ENCODE results near the gene MGAT5. TPM values are rescaled to one million over a fixed set of nuclear protein-coding genes. Genes with fewer than 3 reads are reported as not detected.

Gene MGAT5
- total and polyA plus RNA-seq, 2 donors from 2014 or later: 14.3 to 40.9 TPM

DNA sequence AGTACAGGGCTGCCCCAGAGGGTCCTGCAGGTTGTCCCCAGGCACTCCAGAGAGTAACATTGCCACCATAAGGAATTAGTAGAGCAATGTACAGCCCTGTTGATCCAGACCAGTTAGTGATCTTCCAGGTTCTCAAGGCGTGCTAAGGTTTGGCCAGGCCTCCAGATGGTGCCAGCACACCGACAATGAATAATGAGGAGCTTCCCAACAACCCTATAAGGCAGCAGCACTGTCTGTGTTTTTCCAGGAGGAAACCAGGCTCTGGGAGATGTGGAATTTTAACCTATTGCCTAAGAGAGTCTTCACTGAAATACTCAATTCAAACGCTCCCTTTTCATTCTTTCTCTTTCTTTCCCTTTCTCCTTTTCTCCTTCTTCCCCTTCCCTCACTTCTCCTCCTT lies 122.1 kb downstream of the MGAT5 start:
- Histone ChIP-seq H3K4me1 (ENCODE audit: control insufficient read depth in 2 of 3, insufficient read depth in 2 of 3, low read depth in 1 of 3, low read length in 3 of 3) (no peaks in the 10 kb centered on the region), H3K27ac (ENCODE audit: low read depth in 2 of 2, low read length in 2 of 2) (no peak overlapping the region), H3K4me3 (ENCODE audit: low read length in 3 of 3) (no peak overlapping the region), H3K36me3 (ENCODE audit: control insufficient read depth in 2 of 3, insufficient read depth in 3 of 3, low read length in 3 of 3) (no peaks in the 10 kb centered on the region), H3K27me3 (ENCODE audit: control insufficient read depth, insufficient read depth, low read length) (no peaks in the 10 kb centered on the region), H3K9me3 (ENCODE audit: control insufficient read depth in 2 of 3, insufficient read depth in 1 of 3, low read length in 3 of 3) (no peaks in the 10 kb centered on the region), H3K9ac (ENCODE audit: low read length in 3 of 3) (no peak overlapping the region)
- no peak for FAIRE-seq
- intact Hi-C loops (cut with DNase I): no loop called here
- TF ChIP-seq, protein P1, sequence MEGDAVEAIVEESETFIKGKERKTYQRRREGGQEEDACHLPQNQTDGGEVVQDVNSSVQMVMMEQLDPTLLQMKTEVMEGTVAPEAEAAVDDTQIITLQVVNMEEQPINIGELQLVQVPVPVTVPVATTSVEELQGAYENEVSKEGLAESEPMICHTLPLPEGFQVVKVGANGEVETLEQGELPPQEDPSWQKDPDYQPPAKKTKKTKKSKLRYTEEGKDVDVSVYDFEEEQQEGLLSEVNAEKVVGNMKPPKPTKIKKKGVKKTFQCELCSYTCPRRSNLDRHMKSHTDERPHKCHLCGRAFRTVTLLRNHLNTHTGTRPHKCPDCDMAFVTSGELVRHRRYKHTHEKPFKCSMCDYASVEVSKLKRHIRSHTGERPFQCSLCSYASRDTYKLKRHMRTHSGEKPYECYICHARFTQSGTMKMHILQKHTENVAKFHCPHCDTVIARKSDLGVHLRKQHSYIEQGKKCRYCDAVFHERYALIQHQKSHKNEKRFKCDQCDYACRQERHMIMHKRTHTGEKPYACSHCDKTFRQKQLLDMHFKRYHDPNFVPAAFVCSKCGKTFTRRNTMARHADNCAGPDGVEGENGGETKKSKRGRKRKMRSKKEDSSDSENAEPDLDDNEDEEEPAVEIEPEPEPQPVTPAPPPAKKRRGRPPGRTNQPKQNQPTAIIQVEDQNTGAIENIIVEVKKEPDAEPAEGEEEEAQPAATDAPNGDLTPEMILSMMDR (IDR thresholded peaks at IDR 0.05; ENCODE audit: borderline replicate concordance, extremely low read depth, insufficient read depth): peak; percentile 15
- peak in 3 of 5 donors; percentile 49 to 60 (median 54) for DNase-seq

DNA sequence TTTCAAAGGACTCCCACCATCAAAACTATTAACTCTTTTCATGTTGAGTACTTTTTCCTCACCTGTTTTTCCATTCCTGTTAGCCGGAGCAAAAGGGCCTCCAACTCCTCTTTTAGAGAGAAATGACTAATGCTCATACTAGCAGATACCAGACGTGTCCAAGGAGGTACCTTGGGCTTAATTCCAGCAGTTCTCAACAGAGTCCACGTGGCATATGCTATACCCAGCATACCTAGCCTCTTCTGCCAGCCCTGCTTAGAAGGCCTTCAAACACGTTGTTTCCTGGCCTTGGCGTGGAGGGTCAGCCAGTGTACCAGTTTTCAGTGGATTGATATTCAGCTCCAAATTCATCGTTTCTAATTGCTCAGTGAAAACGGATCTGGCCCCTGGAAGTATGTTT lies 123.9 kb downstream of the MGAT5 start:
- H3K27ac ChIP-seq (ENCODE audit: low read depth in 2 of 2, low read length in 2 of 2): no peak overlapping the region
- H3K9me3 ChIP-seq (ENCODE audit: control insufficient read depth in 2 of 3, insufficient read depth in 1 of 3, low read length in 3 of 3): no peaks in the 10 kb centered on the region
- no peaks in the 10 kb centered on the region for H3K27me3 ChIP-seq (ENCODE audit: control insufficient read depth, insufficient read depth, low read length)
- intact Hi-C loops (cut with DNase I): no loop called here
- H3K4me1 ChIP-seq (ENCODE audit: control insufficient read depth in 2 of 3, insufficient read depth in 2 of 3, low read depth in 1 of 3, low read length in 3 of 3): no peaks in the 10 kb centered on the region
- no peak overlapping the region for H3K4me3 ChIP-seq (ENCODE audit: low read length in 3 of 3)
- DNase-seq (no peak), FAIRE-seq (no peak)
- H3K9ac ChIP-seq (ENCODE audit: low read length in 3 of 3): no peak overlapping the region
- no peaks in the 10 kb centered on the region for H3K36me3 ChIP-seq (ENCODE audit: control insufficient read depth in 2 of 3, insufficient read depth in 3 of 3, low read length in 3 of 3)
- TF ChIP-seq, protein P1 (IDR thresholded peaks at IDR 0.05; ENCODE audit: borderline replicate concordance, extremely low read depth, insufficient read depth): no peak

DNA sequence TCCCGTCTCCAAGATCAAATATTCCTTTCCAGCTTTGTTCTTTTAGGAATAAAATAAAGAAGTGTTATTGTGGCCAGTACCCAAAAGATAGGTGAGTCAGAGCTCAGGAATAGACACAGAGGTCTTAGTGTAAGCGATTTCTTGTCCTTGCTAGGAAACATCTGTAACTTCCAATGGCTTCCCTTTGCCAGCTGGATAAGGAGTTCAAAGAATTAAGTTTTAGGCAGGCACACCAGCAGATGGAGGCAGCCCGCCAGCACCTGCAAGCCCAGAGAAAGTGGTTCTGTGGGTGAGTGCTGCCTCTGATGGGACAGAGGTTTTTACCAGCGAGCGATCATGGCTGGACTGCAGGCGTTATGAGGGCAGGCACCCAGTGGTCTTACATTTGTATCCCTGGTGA lies 125.4 kb downstream of the MGAT5 start:
- intact Hi-C loops (cut with DNase I): no loop called here
- Histone ChIP-seq H3K27ac (ENCODE audit: low read depth in 2 of 2, low read length in 2 of 2) (no peak overlapping the region), H3K4me3 (ENCODE audit: low read length in 3 of 3) (no peak overlapping the region), H3K9me3 (ENCODE audit: control insufficient read depth in 2 of 3, insufficient read depth in 1 of 3, low read length in 3 of 3) (no peaks in the 10 kb centered on the region), H3K9ac (ENCODE audit: low read length in 3 of 3) (no peak overlapping the region), H3K36me3 (ENCODE audit: control insufficient read depth in 2 of 3, insufficient read depth in 3 of 3, low read length in 3 of 3) (no peaks in the 10 kb centered on the region), H3K27me3 (ENCODE audit: control insufficient read depth, insufficient read depth, low read length) (no peaks in the 10 kb centered on the region), H3K4me1 (ENCODE audit: control insufficient read depth in 2 of 3, insufficient read depth in 2 of 3, low read depth in 1 of 3, low read length in 3 of 3) (no peaks in the 10 kb centered on the region)
- DNase-seq (no peak), FAIRE-seq (no peak)
- TF ChIP-seq, protein P1 (IDR thresholded peaks at IDR 0.05; ENCODE audit: borderline replicate concordance, extremely low read depth, insufficient read depth): no peak

DNA sequence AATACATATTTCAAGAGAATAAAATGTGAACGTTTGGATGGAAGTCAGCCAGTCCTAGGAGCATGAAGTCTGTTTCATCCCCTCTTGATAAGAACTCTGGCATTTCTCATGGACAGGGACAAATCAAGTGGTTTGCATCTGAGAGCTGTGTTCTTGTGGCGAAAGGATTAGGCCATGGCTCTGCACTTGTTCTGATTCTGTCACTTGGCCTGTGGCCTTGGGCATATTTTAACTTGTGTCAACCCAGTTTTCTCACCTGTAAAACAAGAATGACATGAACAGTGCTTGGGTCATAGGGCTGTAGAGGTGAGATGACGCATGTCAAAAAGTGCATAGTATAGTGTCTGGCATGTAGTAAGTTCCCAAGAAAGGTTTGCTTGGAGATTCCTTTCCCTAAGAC lies 125.8 kb downstream of the MGAT5 start:
- no peaks in the 10 kb centered on the region for H3K27me3 ChIP-seq (ENCODE audit: control insufficient read depth, insufficient read depth, low read length)
- no peak overlapping the region for H3K4me3 ChIP-seq (ENCODE audit: low read length in 3 of 3)
- H3K4me1 ChIP-seq (ENCODE audit: control insufficient read depth in 2 of 3, insufficient read depth in 2 of 3, low read depth in 1 of 3, low read length in 3 of 3): no peaks in the 10 kb centered on the region
- intact Hi-C loops (cut with DNase I): no loop called here
- TF ChIP-seq, protein P1 (IDR thresholded peaks at IDR 0.05; ENCODE audit: borderline replicate concordance, extremely low read depth, insufficient read depth): no peak
- FAIRE-seq (no peak), DNase-seq (no peak)
- H3K9ac ChIP-seq (ENCODE audit: low read length in 3 of 3): no peak overlapping the region
- H3K27ac ChIP-seq (ENCODE audit: low read depth in 2 of 2, low read length in 2 of 2): no peak overlapping the region
- H3K9me3 ChIP-seq (ENCODE audit: control insufficient read depth in 2 of 3, insufficient read depth in 1 of 3, low read length in 3 of 3): no peaks in the 10 kb centered on the region
- H3K36me3 ChIP-seq (ENCODE audit: control insufficient read depth in 2 of 3, insufficient read depth in 3 of 3, low read length in 3 of 3): no peaks in the 10 kb centered on the region
